HG03520 (cell line): Measurements from ENCODE around the gene ABCG1.
A peak's percentile ranks its signal among the peaks of the same experiment; 100 is the strongest.
"Not testable (repeated sequence)": the region's sequence is repeated elsewhere in the genome, so short reads cannot be mapped to it uniquely, and the experiment has no call there.

Source experiments
- ATAC-seq: cut with Tn5 transposase; IDR thresholded peaks from one replicate; pipeline ENCODE4 v1.9.1; 2021; ENCODE audit warnings: mild to moderate bottlenecking, moderate library complexity; ENCODE audit not compliant: unreplicated experiment

ABCG1 gene

GRCh38 chr21:42218836-42219605, at the start of gene ABCG1:
Gene ABCG1 (plus strand): TSS chr21:42219140. CDS start chr21:42219263, 123 bp downstream.
- no peak for ATAC-seq

GRCh38 chr21:42169758-42170157, 49.2 kb upstream of the ABCG1 start:
- no peak for ATAC-seq

- ATAC-seq = no peak
Observed at GRCh38 chr21:42171091-42172053, 47.6 kb upstream of the ABCG1 start.

GRCh38 chr21:42172596-42173483, 46.1 kb upstream of the ABCG1 start:
- no peak for ATAC-seq

- ATAC-seq = no peak
Observed at GRCh38 chr21:42174173-42174572, 44.8 kb upstream of the ABCG1 start.

- ATAC-seq = no peak
Observed at GRCh38 chr21:42175110-42175710, 43.7 kb upstream of the ABCG1 start.

GRCh38 chr21:42176859-42177258, 42.1 kb upstream of the ABCG1 start:
- ATAC-seq = no peak

- no peak for ATAC-seq
Observed at GRCh38 chr21:42179316-42179715, 39.6 kb upstream of the ABCG1 start.

- ATAC-seq = not testable (repeated sequence)
Observed at GRCh38 chr21:42180001-42180400, 38.9 kb upstream of the ABCG1 start.

- ATAC-seq = no peak
Observed at GRCh38 chr21:42182713-42183371, 36.1 kb upstream of the ABCG1 start.

- no peak for ATAC-seq
Observed at GRCh38 chr21:42183374-42184266, 35.3 kb upstream of the ABCG1 start.

GRCh38 chr21:42186591-42186990, 32.3 kb upstream of the ABCG1 start:
- ATAC-seq = no peak

- peak; percentile 87 for ATAC-seq
Observed at GRCh38 chr21:42187976-42188653, 30.8 kb upstream of the ABCG1 start.

- no peak for ATAC-seq
Observed at GRCh38 chr21:42188663-42189062, 30.3 kb upstream of the ABCG1 start.

GRCh38 chr21:42189431-42189830, 29.5 kb upstream of the ABCG1 start:
- ATAC-seq = no peak

- no peak for ATAC-seq
Observed at GRCh38 chr21:42189860-42190485, 29.0 kb upstream of the ABCG1 start.

GRCh38 chr21:42190486-42190863, 28.5 kb upstream of the ABCG1 start:
- no peak for ATAC-seq

- no peak for ATAC-seq
Observed at GRCh38 chr21:42191064-42191463, 27.9 kb upstream of the ABCG1 start.
